KBM-7 (cell line): ENCODE data around the gene CSK.
A peak's percentile ranks its signal among the peaks of the same experiment; 100 is the strongest.

ENCODE experiments used
- DNase-seq: peaks from one replicate; pipeline ENCODE4 v3.0.0-alpha.2; 2015
- in situ Hi-C: fragments of 300-500 bp; cut with MboI; formaldehyde crosslinking; loops from 2 replicates; pipeline ENCODE4 v1.14.3; 2020; ENCODE audit warnings: low sequenced_read_pairs, low pct_unique_long_range_greater_than_20kb, mixed read lengths

Gene CSK

DNA sequence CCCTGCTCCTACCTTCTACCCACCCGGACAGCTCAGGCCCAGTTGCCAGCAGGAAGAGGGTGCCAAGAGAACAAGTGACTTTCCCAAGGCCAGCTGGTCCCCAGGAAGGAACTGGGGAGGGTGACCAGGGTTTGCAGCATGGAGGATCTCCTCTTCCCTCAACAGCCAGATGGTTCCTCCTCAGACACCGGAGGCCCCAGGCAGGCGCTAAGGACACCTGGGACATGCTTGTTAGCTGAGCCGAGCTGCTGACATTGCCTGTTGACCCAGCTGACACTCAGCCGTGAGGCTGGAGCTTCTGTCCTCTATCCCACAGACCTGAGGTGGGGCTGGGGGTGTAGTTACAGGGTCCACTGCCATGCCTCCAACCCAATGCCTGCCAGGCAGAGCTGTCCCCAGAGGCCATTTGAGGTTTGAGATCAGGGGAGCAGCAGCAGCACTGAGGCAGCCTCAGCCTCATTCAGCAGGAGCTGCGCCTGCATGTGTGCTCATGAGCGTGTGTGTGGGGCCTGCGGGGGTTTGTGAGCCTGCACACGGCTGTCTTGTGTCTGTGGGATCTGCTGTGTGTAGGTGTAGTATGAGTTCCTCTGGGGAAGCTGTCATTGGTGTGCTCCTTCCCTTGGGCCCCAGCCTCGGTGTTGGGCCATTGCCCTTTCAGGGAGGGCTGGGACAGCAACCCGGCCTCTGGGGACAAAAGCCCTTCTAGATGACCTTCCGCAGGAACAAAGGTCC is 51.7 kb downstream of the CSK start:
- peak; percentile 52 for DNase-seq
- in situ Hi-C loops, result no loop called here

- in situ Hi-C loops, result no loop called here
- DNase-seq, result peak; percentile 79
Measured at GRCh38 chr15:74835312-74835823, 53.5 kb downstream of the CSK start.

DNA sequence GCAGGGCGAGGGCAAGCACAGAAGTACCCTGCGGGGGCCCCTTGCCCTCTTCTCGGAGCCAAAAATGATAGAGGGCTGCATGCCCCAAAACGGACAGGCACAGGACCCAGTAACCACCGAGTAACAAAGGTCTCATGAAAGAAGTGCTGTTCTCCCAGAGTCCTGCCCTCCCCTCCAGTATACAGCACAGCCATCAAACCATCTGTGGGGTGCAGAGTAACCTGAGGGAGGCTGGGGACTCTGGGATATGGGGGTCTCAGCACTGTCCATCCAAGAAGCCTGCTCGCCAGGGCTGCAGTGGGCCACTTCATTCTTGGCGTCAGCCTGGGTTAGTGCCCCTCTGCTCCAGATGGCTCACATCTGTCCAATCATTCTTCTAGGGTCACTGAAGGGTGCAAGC is 55.0 kb downstream of the CSK start:
- in situ Hi-C loops, result no loop called here
- DNase-seq, result no peak

DNA sequence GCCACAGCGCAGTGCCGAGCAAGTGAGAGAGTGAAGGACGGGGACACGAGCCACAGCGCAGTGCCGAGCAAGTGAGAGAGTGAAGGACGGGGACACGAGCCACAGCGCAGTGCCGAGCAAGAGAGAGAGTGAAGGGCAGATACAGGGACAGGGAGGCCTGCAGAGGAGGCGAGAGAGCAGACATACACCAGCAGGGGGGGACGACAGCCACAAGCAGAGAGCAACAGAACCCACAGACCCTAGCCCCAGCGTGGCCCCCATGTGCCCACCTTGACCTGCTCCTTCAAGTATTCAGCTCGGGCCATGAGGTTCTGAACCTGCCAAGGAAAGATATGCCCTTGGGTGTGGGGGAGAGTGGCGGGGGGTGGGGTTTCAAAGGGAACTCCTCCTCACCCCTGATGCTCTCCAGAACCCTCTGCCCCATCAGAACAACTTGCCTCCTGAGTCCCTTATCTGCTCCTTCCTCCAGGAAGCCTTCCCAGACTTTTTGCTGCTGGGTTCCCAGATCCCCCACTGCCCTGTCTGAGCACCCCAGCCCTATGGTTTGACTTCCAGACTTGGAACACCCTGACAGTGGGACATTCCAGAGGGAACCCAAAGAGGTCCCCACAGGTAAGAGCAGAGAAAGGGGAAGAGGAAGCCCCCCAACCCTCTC is 55.7 kb downstream of the CSK start:
- in situ Hi-C loops, result no loop called here
- no peak for DNase-seq

DNA sequence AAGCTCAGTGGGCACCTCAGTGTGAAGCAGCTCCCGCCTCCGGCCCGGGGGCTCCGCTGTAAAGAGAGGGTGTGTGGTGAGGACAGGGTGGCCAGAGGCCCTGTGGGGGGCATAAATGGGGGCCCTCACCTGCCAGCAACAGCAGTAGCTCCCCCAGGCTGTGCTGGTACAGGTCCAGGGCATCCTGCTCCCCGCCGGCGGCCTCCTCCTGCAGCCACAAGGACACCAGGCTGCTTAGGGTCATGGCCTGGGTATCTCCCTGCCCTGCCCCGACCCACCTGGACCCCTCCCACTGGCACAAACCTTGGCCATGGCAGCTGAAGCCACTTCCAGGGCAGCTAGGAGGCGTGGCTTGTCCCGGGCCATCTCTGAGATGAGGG is 56.2 kb downstream of the CSK start:
- DNase-seq, result no peak
- in situ Hi-C loops, result no loop called here

DNA sequence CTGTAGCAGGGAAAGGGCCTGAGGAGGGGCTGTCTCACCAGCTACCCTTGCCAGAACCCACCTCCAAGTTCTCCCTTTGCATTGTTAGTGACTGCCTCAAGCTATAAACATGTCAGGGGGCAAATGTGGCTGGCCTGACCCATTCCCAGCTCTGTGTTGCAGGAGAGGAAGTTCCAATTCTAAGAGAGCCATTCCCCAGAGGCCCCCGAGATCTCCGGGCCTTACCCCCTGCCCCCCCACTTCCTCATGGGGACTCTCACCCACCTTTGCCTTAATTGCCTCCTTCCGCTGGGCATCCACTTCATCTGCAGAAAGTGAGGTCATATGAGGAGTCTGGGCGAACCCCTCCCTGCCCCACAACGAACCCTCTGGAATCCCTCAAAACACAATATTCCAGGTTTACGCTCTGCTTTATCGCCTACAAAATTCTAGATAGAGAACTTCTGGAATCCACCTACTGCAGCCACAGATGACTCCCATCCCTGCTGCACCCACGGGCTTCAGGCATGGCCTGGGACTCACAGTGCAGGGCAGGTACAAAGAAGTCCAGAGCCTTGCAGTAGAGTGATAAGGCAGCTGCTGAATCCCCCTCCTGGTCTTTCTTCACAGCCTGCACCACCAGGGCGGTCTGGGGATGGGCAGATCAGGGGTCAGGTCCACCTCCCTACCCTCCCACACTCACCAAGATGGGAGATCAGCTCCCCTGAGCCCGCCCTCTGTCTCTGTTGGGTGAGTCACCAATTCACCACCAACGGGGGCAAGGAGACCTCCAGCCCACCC is 57.1 kb downstream of the CSK start:
- no peak for DNase-seq
- in situ Hi-C loops, result no loop called here

DNA sequence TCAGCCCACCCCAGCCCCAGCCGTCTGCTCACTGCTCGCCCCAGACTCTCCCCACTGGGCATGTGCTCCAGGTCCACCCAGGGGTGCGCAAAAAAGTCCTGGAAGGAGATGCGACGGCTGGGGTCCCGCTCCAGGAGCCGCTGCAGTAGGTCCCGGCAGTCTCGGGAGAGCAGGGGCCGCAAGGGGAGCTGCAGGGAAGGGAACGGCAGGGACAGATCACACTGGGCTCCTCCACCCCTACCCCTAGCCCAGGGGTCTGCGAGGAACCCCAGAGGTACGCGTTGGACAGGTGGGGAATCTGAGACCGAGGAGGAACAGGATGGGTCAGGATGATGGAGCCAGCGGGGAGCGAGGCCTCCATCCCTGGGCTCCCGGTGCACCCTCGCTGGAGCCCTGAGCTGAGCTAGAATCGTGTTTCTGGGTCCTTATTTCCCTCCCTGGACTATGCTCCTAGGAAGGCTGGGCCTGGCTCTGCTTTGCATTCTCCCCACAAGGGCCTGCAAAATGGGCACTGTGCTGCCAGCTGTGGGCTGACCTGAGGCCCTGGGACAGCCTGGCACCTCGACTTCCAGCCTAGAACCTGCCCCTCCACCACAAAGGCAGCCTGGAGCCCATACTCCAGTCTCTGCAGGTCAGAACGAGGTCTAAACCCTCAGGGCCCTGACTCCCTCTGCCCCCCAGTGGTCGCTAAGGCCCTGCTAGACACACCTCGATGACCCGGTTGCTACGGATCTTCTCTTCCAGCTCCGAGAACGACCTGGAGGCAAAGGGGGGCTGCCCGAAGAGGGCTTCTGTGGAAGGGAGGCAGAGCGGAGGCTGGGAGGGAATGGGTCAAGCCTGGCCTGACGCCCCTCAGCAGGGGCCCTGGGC is 57.9 kb downstream of the CSK start:
- DNase-seq, result no peak
- in situ Hi-C loops, result no loop called here

DNA sequence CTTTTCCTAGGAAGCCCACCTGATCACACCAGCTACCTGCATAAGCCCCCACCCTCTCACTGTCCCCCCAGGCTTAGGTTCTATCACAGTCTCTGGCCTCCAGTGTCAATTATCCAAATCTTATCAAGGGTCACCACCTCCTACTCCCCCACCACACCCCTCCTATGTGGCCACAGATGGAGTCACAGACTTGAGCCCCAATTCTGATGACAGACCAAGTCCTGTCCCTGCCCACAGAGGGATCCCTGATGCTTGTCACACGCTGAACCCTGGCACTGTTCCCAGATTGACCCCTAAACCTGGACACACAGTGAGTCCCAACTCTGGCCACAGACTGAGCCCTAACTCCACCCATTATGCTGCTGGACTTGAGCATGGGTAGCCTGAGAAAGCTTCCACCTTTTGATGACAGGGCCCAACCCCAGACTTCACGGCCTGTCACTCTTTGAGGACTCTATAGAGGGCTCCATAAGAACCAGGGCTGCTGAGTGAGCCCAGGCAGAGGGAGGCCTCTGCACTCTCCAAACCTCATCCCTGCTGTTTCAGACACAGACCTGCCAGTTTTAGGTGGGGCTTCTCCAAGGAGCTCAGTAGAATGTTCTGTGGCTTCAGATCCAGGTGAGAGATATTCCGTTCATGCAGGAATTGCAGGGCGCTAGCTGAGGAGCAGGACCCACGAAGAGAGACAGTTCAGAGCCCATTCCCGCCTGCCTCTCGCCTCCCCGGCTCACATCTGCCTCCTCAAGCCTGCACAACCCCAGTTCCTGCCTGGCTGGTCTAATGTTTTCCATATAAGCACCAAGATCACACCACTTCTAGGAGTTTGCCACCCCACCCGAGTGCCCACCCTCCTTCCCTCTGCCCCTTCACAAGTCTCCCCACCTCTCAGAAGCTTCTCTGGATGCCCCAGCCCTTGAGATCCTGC is 59.2 kb downstream of the CSK start:
- no peak for DNase-seq
- in situ Hi-C loops, result no loop called here

DNA sequence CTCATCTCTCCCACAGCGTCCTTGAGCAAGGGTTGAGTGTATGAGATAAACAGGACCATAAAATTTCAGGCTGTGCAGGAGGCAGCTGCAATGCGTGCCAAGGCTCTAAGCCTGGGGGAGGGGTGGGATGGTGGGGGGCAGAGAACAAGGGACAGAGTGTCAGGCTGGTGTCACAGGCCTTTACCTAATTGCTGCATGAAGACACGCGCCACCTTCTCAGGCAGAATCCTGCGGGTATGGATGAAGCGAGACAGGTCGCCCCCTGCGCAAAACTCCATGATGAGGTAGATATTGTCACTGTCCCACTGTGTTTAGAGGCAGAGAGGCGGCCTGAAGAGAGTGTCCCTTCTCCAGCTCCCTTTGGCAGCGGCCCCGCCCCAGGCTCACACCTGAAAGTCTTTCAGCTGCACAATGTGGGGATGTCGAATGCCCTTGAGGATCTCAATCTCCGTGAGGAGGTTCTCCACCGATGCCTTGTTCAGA is 60.1 kb downstream of the CSK start:
- no peak for DNase-seq
- in situ Hi-C loops, result no loop called here

- DNase-seq, result peak; percentile 98
- in situ Hi-C loops, result no loop called here
Measured at GRCh38 chr15:74842581-74843444, 60.9 kb downstream of the CSK start, which contains the start of gene ULK3. Gene ULK3, minus strand, starts transcription at chr15:74843156. Its CDS starts 51 bp downstream, at chr15:74843105.

GRCh38 chr15:74843445-74843828 is 61.6 kb downstream of the CSK start:
- no peak for DNase-seq
- in situ Hi-C loops, result no loop called here

GRCh38 chr15:74843891-74844299 is 62.0 kb downstream of the CSK start:
- DNase-seq, result no peak
- in situ Hi-C loops, result no loop called here

GRCh38 chr15:74844319-74845207 is 62.7 kb downstream of the CSK start:
- in situ Hi-C loops, result no loop called here
- DNase-seq, result no peak

DNA sequence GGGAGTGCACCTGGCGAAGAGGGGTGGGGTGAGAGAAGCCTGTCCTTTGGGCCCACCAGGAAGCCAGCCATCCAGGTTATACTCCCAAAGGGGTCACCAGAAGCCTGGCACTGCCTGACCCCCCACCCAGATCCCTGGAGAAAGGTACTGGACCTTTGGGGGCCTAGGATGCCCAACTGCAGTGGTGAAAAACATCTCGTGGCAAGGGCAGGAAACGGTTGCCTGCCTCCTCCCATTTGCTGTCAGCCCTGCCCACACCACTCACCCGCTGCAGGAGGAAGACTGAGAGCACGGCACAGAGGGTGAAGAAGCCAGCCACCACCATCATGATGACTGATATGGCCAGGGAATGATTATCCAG is 63.3 kb downstream of the CSK start:
- in situ Hi-C loops, result no loop called here

GRCh38 chr15:74845581-74845980 is 63.7 kb downstream of the CSK start:
- in situ Hi-C loops, result no loop called here

More for the DNA sequence above, 63.3 kb downstream of the CSK start:
- no peak for DNase-seq

GRCh38 chr15:74847432-74847831 is 65.6 kb downstream of the CSK start:
- DNase-seq, result no peak
- in situ Hi-C loops, result no loop called here

More at GRCh38 chr15:74845581-74845980, 63.7 kb downstream of the CSK start:
- DNase-seq, result no peak
